K562 (cell line): ENCODE results near the gene ESPN. TPM values are rescaled to one million over a fixed set of nuclear protein-coding genes. Genes with fewer than 3 reads are reported as not detected.

Experiments
- ATAC-seq: fragments of 200-7000 bp; cut with Tn5 transposase; 3 replicates; pipeline ENCODE4 v1.9.1; 2020; ENCODE audit warnings: moderate library complexity
- BruUV-seq: library from RNA; stranded (reverse); fragments of 400-500 nt; replicated peaks from 2 replicates; lab custom pipeline; 2021; lab: Mats Ljungman, UMichigan
- CTCF ChIA-PET: fragments of 300-600 bp; formaldehyde crosslinking; extraction: SDS; loops from one replicate; lab custom pipeline; 2021; ENCODE audit warnings: low intra/inter-chr PET ratio; lab: Yijun Ruan, JAX
- POLR2A ChIA-PET: fragments of 300-600, 350-650 bp; sonication (Branson Sonifier 250); formaldehyde crosslinking; extraction: SDS; loops from one replicate; lab custom pipeline; 2021; ENCODE audit warnings: antibody characterized with exemption, inconsistent platforms; lab: Yijun Ruan, JAX
- DNase-seq, 4 experiments: peaks; one replicate each; pipeline versions ENCODE4 v3.0.0 to v3.0.0-alpha.2; 2011 to 2018; ENCODE audit warnings: low spot score in 3 of 4, mixed read lengths in 3 of 4; ENCODE audit errors: extremely low read depth in 1 of 4
- FAIRE-seq: peaks from 2 replicates; lab custom pipeline; 2011; peaks lifted over from hg19 to GRCh38; lab: Jason Lieb, UNC
- H2AFZ ChIP-seq: 2 replicates; pipeline ENCODE4 v1.6.0; 2011; ENCODE audit warnings: low read depth, low read length, control low read depth, inconsistent platforms
- H3K27ac ChIP-seq: fragments of 200-600 bp; 3 replicates; pipeline ENCODE4 v1.8.0; 2011; ENCODE audit warnings: low read depth, mild to moderate bottlenecking, control low read depth, inconsistent platforms, low read length, moderate library complexity, mixed read lengths; ENCODE audit errors: extremely low read depth
- H3K27me3 ChIP-seq, 2 experiments: fragments of 300-600 bp in 1 of 2; 2 replicates in 1 of 2; 3 replicates in 1 of 2; pipeline versions ENCODE4 v1.6.0 to v1.8.0; 2011; ENCODE audit warnings: inconsistent platforms in 2 of 2, low read length in 2 of 2, mild to moderate bottlenecking in 1 of 2, mixed read lengths in 1 of 2, moderate library complexity in 1 of 2; ENCODE audit not compliant: control insufficient read depth in 2 of 2, insufficient read depth in 2 of 2
- H3K36me3 ChIP-seq: fragments of 300-600 bp; 3 replicates; pipeline ENCODE4 v1.8.0; 2011; ENCODE audit warnings: mild to moderate bottlenecking, low read length, inconsistent platforms; ENCODE audit not compliant: control insufficient read depth, insufficient read depth
- H3K4me1 ChIP-seq, 2 experiments: fragments of 200-600 bp in 1 of 2; replicated peaks in 1 of 2; 2 replicates in 1 of 2; 3 replicates in 1 of 2; pipeline versions ENCODE4 v1.5.1 to v1.8.0; 2011; ENCODE audit warnings: inconsistent platforms in 2 of 2, low read length in 2 of 2, mild to moderate bottlenecking in 1 of 2, mixed read lengths in 1 of 2, moderate library complexity in 1 of 2; ENCODE audit not compliant: control insufficient read depth in 2 of 2, insufficient read depth in 2 of 2
- H3K4me2 ChIP-seq: 2 replicates; pipeline ENCODE4 v1.6.1; 2011; ENCODE audit warnings: low read length, control low read depth, inconsistent platforms, mixed read lengths; ENCODE audit not compliant: insufficient read depth
- H3K4me3 ChIP-seq: fragments of 200-600 bp; sonication (generic), shearing (Covaris generic); 2 replicates; pipeline ENCODE4 v1.5.1; 2016; ENCODE audit warnings: control low read depth, inconsistent platforms
- H3K79me2 ChIP-seq: fragments of 200-600 bp; 3 replicates; pipeline ENCODE4 v1.8.0; 2011; ENCODE audit warnings: low read length, inconsistent platforms; ENCODE audit not compliant: control insufficient read depth, insufficient read depth
- H3K9ac ChIP-seq, 2 experiments: 2 replicates each; pipeline versions ENCODE4 v1.6.0 to v1.6.1; 2011; ENCODE audit warnings: low read depth in 2 of 2, low read length in 2 of 2, control low read depth in 1 of 2, inconsistent platforms in 1 of 2, mild to moderate bottlenecking in 1 of 2, mixed read lengths in 1 of 2; ENCODE audit not compliant: insufficient read depth in 1 of 2
- H3K9me1 ChIP-seq: one replicate; pipeline ENCODE4 v1.6.0; 2011; ENCODE audit warnings: inconsistent platforms, mild to moderate bottlenecking, low read length, moderate library complexity; ENCODE audit not compliant: control insufficient read depth, insufficient read depth
- H3K9me3 ChIP-seq: replicated peaks from 2 replicates; pipeline ENCODE4 v1.5.1; 2011; ENCODE audit warnings: low read depth, low read length, inconsistent platforms; ENCODE audit not compliant: control insufficient read depth, insufficient read depth
- H4K20me1 ChIP-seq: replicated peaks from 2 replicates; pipeline ENCODE4 v1.6.1; 2011; ENCODE audit warnings: low read length, inconsistent platforms, mixed read lengths; ENCODE audit not compliant: control insufficient read depth, insufficient read depth
- BCL6 ChIP-seq: fragments of 250-450 bp; sonication (Bioruptor Pico); IDR thresholded peaks from 2 replicates; pipeline ENCODE4 v1.4.0; 2020
- C11orf30 ChIP-seq: fragments of 450-650 bp; IDR thresholded peaks from 2 replicates; pipeline ENCODE4 v1.6.1; 2016; ENCODE audit warnings: low read depth, mild to moderate bottlenecking
- CTCFL ChIP-seq: IDR thresholded peaks from 2 replicates; pipeline ENCODE4 v1.6.1; 2011; ENCODE audit warnings: borderline replicate concordance, low read depth, mild to moderate bottlenecking, moderate library complexity, low read length; ENCODE audit not compliant: insufficient read depth, poor library complexity, severe bottlenecking
- DMBX1 ChIP-seq: fragments of 250-450 bp; sonication (Bioruptor Pico); IDR thresholded peaks from 2 replicates; pipeline ENCODE4 v1.8.0; 2022; ENCODE audit warnings: inconsistent platforms, mild to moderate bottlenecking, moderate library complexity, borderline replicate concordance
- GMEB1 ChIP-seq: fragments of 250-450 bp; sonication (Bioruptor Pico); IDR thresholded peaks from 2 replicates; pipeline ENCODE4 v1.4.0; 2020; ENCODE audit warnings: mild to moderate bottlenecking
- HBP1 ChIP-seq: fragments of 450-650 bp; formaldehyde crosslinking; IDR thresholded peaks from 2 replicates; pipeline ENCODE4 v1.4.0; 2022; ENCODE audit warnings: missing genetic modification characterization
- LEF1 ChIP-seq: fragments of 450-650 bp; IDR thresholded peaks from 2 replicates; pipeline ENCODE4 v1.6.1; 2016; ENCODE audit warnings: mild to moderate bottlenecking
- MYBL2 ChIP-seq, 2 experiments: fragments of 450-650 bp in 1 of 2; sonication (generic) in 1 of 2; formaldehyde crosslinking in 1 of 2; IDR thresholded peaks; 2 replicates each; pipeline versions ENCODE4 v1.6.1 to v1.8.1; 2017 to 2022; ENCODE audit warnings: borderline replicate concordance in 1 of 2, inconsistent platforms in 1 of 2, low read depth in 1 of 2, mild to moderate bottlenecking in 1 of 2, missing genetic modification reagents in 1 of 2, moderate library complexity in 1 of 2
- PHF8 ChIP-seq: fragments of 200-600 bp; sonication (generic); IDR thresholded peaks from 2 replicates; pipeline ENCODE4 v1.6.1; 2012; ENCODE audit warnings: mixed run types, mild to moderate bottlenecking, inconsistent platforms, low read length, moderate library complexity, borderline replicate concordance
- SMARCC2 ChIP-seq: fragments of 450-650 bp; IDR thresholded peaks from 2 replicates; pipeline ENCODE4 v1.6.1; 2017; ENCODE audit warnings: antibody characterized with exemption, moderate library complexity, mild to moderate bottlenecking, low read depth
- SP1 ChIP-seq: sonication (generic); formaldehyde crosslinking; IDR thresholded peaks from 2 replicates; pipeline ENCODE4 v1.8.1; 2022; ENCODE audit warnings: mild to moderate bottlenecking, missing genetic modification reagents
- TCF7 ChIP-seq: sonication (generic); IDR thresholded peaks from 2 replicates; pipeline ENCODE4 v1.6.1; 2016; ENCODE audit warnings: antibody characterized with exemption, borderline replicate concordance
- ZBTB9 ChIP-seq: fragments of 450-650 bp; formaldehyde crosslinking; IDR thresholded peaks from 2 replicates; pipeline ENCODE4 v1.4.0; 2020; ENCODE audit warnings: mild to moderate bottlenecking, moderate library complexity
- ZNF57 ChIP-seq: fragments of 450-650 bp; formaldehyde crosslinking; IDR thresholded peaks from 2 replicates; pipeline ENCODE4 v1.4.0; 2020; ENCODE audit warnings: mild to moderate bottlenecking, moderate library complexity
- WGBS: fragments of 100-300 bp; shearing (Covaris generic); methylation state at CpG from one replicate; pipeline ENCODE4 v1.1.6; 2016; ENCODE audit warnings: low coverage, mixed read lengths; ENCODE audit not compliant: insufficient coverage; ENCODE audit errors: missing lambda C conversion rate; 5-methylcytosine and 5-hydroxymethylcytosine counted together
- in situ Hi-C: fragments of 300-500 bp; cut with MboI; formaldehyde crosslinking; loops from 4 replicates; pipeline ENCODE4 v1.15.0; 2018; ENCODE audit warnings: inconsistent platforms, mixed read lengths
- intact Hi-C: fragments of 100-400 bp; cut with micrococcal nuclease; formaldehyde crosslinking; loops from 2 replicates; pipeline ENCODE4 v1.14.2; 2022
- polyA plus RNA-seq, 8 experiments: library from polyadenylated mRNA; depleted of rRNA in 4 of 8; stranded (reverse) in 5 of 8; unstranded in 3 of 8; fragments of >200 nt; fragmentation: Nextera tagmentation in 2 of 8; fragmentation: Illumina TruSeq in 1 of 8; extraction: Ambion mirVana in 2 of 8; extraction: Trizol in 1 of 8; gene quantifications; 2 replicates each; pipeline versions ENCODE4 v1.2.1 to v1.2.3, GENCODE V29; 2011 to 2014; ENCODE audit warnings: inconsistent platforms in 1 of 8, missing spikeins in 1 of 8
- total RNA-seq, 7 experiments: library from RNA; depleted of rRNA in 6 of 7; stranded (reverse); fragments of >200 nt in 6 of 7; fragmentation: Illumina TruSeq in 2 of 7; extraction: Trizol in 2 of 7; gene quantifications; 2 replicates each; pipeline versions ENCODE4 v1.2.1 to v1.2.3, GENCODE V29; 2011 to 2021; ENCODE audit warnings: low replicate concordance in 1 of 7

ESPN gene
- total and polyA plus RNA-seq, 9 of the 15 experiments (the other 6 are each of a cell fraction or from before 2014, with no cell fraction given), result 0.07 to 1.2 (median 0.45) TPM; not detected in 3

- intact Hi-C loops (no loop called here), in situ Hi-C loops (loop anchor here (25.0 kb wide), 1 partner anchor 730 kb away; no protein-coding TSS in a partner anchor)
- 6% methylated on average over 5 of the region's 5 CpGs for WGBS
- Histone ChIP-seq H3K9me3 (no peaks in the 10 kb centered on the region), H3K36me3 (no peaks in the 10 kb centered on the region), H3K27me3 (peaks cover 66 to 89% of the 10 kb centered on the region in 2 experiments), H4K20me1 (peaks cover 15% of the 10 kb centered on the region), H3K4me2 (no peak overlapping the region), H3K9me1 (no peaks in the 10 kb centered on the region), H3K4me1 (peaks cover 0 to 25% of the 10 kb centered on the region in 2 experiments; a peak in 2 of 5 replicates), H2AFZ (no peak overlapping the region), H3K9ac (no peak overlapping the region), H3K79me2 (no peaks in the 10 kb centered on the region), H3K4me3 (no peak overlapping the region), H3K27ac (no peak overlapping the region)
- ATAC-seq (no peak), DNase-seq (no peak), FAIRE-seq (no peak)
- POLR2A ChIA-PET, result interaction anchor here (0.9 kb wide), 1 partner anchor 10 kb away, joined by 4 read pairs; the partner anchor contains the start of gene PLEKHG5
- CTCF ChIA-PET, result interaction anchor here (1.3 kb wide), 1 partner anchor 80 kb away, joined by 4 read pairs; no protein-coding TSS in a partner anchor
- no TSS peak for BruUV-seq
- no peak for TF ChIP-seq CTCFL
- no peak for TF ChIP-seq LEF1
- TF ChIP-seq TCF7, result no peak
- no peak for TF ChIP-seq BCL6 (CRISPR knock-in tag)
- no peak for TF ChIP-seq PHF8
- no peak for TF ChIP-seq C11orf30
- no peak for TF ChIP-seq GMEB1 (CRISPR knock-in tag)
- no peak for TF ChIP-seq DMBX1
- no peak for TF ChIP-seq SP1 (CRISPR knock-in tag)
- TF ChIP-seq MYBL2 (IDR thresholded peaks at IDR 0.05; ENCODE audit: low read depth), result no peak
- TF ChIP-seq MYBL2 (CRISPR knock-in tag; IDR thresholded peaks at IDR 0.05; ENCODE audit: borderline replicate concordance), result no peak
- TF ChIP-seq SMARCC2, result no peak
- no peak for TF ChIP-seq HBP1 (CRISPR knock-in tag)
- no peak for TF ChIP-seq ZNF57 (CRISPR knock-in tag)
- no peak for TF ChIP-seq ZBTB9 (CRISPR knock-in tag)
Measured at GRCh38 chr1:6481820-6482219, 57.2 kb downstream of the ESPN start.
